Panc1 (cell line): ENCODE data around the gene SMC4. TPM values are rescaled to one million over a fixed set of nuclear protein-coding genes. Genes with fewer than 3 reads are reported as not detected.

Experiments used
- ATAC-seq: fragments of 200-7000 bp; cut with Tn5 transposase; 2 replicates; pipeline ENCODE4 v1.9.1; 2020; ENCODE audit warnings: mild to moderate bottlenecking, moderate library complexity
- BruUV-seq: library from RNA; stranded (reverse); fragments of 400-500 nt; replicated peaks from 2 replicates; lab custom pipeline; 2021; lab: Mats Ljungman, UMichigan
- CTCF ChIA-PET: fragments of 300-600 bp; sonication (Branson Sonifier 250); formaldehyde crosslinking; loops from one replicate; lab custom pipeline; 2022; ENCODE audit warnings: antibody characterized with exemption; lab: Charles Lee
- POLR2A ChIA-PET: fragments of 300-600 bp; sonication (Branson Sonifier 250); formaldehyde crosslinking; loops from one replicate; lab custom pipeline; 2022; ENCODE audit warnings: antibody characterized with exemption; lab: Charles Lee
- DNase-seq: peaks from one replicate; pipeline ENCODE4 v3.0.0-alpha.2; 2010; ENCODE audit warnings: low read depth, low spot score
- H3K27ac ChIP-seq: 2 replicates; pipeline ENCODE4 v1.5.1; 2011; ENCODE audit warnings: mild to moderate bottlenecking, low read length, inconsistent platforms
- H3K27me3 ChIP-seq: fragments of 200-500 bp; sonication (Bioruptor generic); 2 replicates; pipeline ENCODE4 v1.6.0; 2014; ENCODE audit warnings: low read length, inconsistent platforms; ENCODE audit not compliant: control insufficient read depth, insufficient read depth
- H3K36me3 ChIP-seq: fragments of 200-500 bp; sonication (Bioruptor generic); 2 replicates; pipeline ENCODE4 v1.5.1; 2014; ENCODE audit warnings: inconsistent platforms, mild to moderate bottlenecking, low read length, moderate library complexity; ENCODE audit not compliant: control insufficient read depth, insufficient read depth
- H3K4me1 ChIP-seq: 2 replicates; pipeline ENCODE4 v1.5.1; 2011; ENCODE audit warnings: inconsistent platforms, mild to moderate bottlenecking, low read length, moderate library complexity; ENCODE audit not compliant: control insufficient read depth, insufficient read depth
- H3K4me3 ChIP-seq, 2 experiments: 2 replicates each; pipeline ENCODE4 v1.5.1; 2011 to 2012; ENCODE audit warnings: low read depth in 2 of 2, low read length in 2 of 2, mild to moderate bottlenecking in 2 of 2, inconsistent platforms in 1 of 2, moderate library complexity in 1 of 2
- H3K9me3 ChIP-seq: fragments of 200-500 bp; sonication (Bioruptor generic); 2 replicates; pipeline ENCODE4 v1.5.1; 2014; ENCODE audit warnings: low read depth, mild to moderate bottlenecking, inconsistent platforms, low read length, moderate library complexity; ENCODE audit not compliant: control insufficient read depth, insufficient read depth
- POLR2AphosphoS5 ChIP-seq: IDR thresholded peaks from 2 replicates; pipeline ENCODE4 v1.6.1; 2012; ENCODE audit warnings: mild to moderate bottlenecking, low read depth, low read length, moderate library complexity
- SIN3A ChIP-seq: IDR thresholded peaks from 2 replicates; pipeline ENCODE4 v1.6.1; 2012; ENCODE audit warnings: low read depth, mild to moderate bottlenecking, low read length, moderate library complexity, borderline replicate concordance; ENCODE audit not compliant: insufficient read depth
- TCF7L2 ChIP-seq: IDR thresholded peaks from 2 replicates; pipeline ENCODE4 v1.6.1; 2011; ENCODE audit warnings: mild to moderate bottlenecking, low read depth, low read length, inconsistent platforms
- in situ Hi-C: cut with HindIII; loops from 2 replicates; pipeline ENCODE4 v1.10.0; 2016; ENCODE audit warnings: low sequenced_read_pairs, low pct_unique_long_range_greater_than_20kb
- intact Hi-C: fragments of 100-400 bp; cut with micrococcal nuclease; formaldehyde crosslinking; loops from one replicate; pipeline ENCODE4 v1.10.0; 2022; ENCODE audit not compliant: unreplicated experiment
- total RNA-seq: library from RNA; stranded (reverse); gene quantifications from one replicate; pipeline ENCODE4 v1.2.1, GENCODE V29; 2021; ENCODE audit not compliant: unreplicated experiment
- TF ChIP-seq, protein P1 (sequence below), 2 experiments: IDR thresholded peaks; 2 replicates each; pipeline ENCODE4 v1.6.1; 2011 to 2012; ENCODE audit warnings: low read depth in 2 of 2, control low read depth in 1 of 2, low read length in 1 of 2, mild to moderate bottlenecking in 1 of 2, moderate library complexity in 1 of 2; ENCODE audit not compliant: insufficient read depth in 1 of 2
- TF ChIP-seq, protein P2 (sequence below): fragments of 450-650 bp; IDR thresholded peaks from 2 replicates; pipeline ENCODE4 v1.5.1; 2017; ENCODE audit warnings: mild to moderate bottlenecking

The SMC4 gene
- total RNA-seq, 1 experiment from 2014 or later, result 160 TPM

DNA sequence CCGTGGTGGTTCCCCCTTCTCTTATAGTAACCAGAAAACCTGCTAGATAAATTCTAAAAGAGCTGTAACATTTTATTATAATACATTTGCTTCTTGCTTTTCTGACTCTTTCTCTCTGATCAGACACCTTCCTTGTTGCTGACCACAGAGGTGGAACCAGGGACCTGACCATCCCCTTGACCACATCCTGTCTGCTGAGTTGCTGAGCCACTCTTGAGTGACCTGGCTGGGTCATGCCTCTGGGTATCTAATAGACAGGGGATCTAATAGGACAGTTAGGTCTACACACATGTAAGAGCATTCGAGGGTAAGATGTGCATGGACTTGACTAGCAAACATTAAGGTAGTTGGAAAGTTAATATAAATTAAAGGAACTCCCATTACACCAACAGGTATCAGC is 72.9 kb downstream of the SMC4 start:
- TF ChIP-seq TCF7L2 (no peak), SIN3A (no peak), POLR2AphosphoS5 (no peak)
- TF ChIP-seq, protein P1, sequence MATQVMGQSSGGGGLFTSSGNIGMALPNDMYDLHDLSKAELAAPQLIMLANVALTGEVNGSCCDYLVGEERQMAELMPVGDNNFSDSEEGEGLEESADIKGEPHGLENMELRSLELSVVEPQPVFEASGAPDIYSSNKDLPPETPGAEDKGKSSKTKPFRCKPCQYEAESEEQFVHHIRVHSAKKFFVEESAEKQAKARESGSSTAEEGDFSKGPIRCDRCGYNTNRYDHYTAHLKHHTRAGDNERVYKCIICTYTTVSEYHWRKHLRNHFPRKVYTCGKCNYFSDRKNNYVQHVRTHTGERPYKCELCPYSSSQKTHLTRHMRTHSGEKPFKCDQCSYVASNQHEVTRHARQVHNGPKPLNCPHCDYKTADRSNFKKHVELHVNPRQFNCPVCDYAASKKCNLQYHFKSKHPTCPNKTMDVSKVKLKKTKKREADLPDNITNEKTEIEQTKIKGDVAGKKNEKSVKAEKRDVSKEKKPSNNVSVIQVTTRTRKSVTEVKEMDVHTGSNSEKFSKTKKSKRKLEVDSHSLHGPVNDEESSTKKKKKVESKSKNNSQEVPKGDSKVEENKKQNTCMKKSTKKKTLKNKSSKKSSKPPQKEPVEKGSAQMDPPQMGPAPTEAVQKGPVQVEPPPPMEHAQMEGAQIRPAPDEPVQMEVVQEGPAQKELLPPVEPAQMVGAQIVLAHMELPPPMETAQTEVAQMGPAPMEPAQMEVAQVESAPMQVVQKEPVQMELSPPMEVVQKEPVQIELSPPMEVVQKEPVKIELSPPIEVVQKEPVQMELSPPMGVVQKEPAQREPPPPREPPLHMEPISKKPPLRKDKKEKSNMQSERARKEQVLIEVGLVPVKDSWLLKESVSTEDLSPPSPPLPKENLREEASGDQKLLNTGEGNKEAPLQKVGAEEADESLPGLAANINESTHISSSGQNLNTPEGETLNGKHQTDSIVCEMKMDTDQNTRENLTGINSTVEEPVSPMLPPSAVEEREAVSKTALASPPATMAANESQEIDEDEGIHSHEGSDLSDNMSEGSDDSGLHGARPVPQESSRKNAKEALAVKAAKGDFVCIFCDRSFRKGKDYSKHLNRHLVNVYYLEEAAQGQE (IDR thresholded peaks at IDR 0.05; ENCODE audit: insufficient read depth in 1 of 2, low read depth in 2 of 2, low read length in 1 of 2), result no peak
- TF ChIP-seq, protein P2, sequence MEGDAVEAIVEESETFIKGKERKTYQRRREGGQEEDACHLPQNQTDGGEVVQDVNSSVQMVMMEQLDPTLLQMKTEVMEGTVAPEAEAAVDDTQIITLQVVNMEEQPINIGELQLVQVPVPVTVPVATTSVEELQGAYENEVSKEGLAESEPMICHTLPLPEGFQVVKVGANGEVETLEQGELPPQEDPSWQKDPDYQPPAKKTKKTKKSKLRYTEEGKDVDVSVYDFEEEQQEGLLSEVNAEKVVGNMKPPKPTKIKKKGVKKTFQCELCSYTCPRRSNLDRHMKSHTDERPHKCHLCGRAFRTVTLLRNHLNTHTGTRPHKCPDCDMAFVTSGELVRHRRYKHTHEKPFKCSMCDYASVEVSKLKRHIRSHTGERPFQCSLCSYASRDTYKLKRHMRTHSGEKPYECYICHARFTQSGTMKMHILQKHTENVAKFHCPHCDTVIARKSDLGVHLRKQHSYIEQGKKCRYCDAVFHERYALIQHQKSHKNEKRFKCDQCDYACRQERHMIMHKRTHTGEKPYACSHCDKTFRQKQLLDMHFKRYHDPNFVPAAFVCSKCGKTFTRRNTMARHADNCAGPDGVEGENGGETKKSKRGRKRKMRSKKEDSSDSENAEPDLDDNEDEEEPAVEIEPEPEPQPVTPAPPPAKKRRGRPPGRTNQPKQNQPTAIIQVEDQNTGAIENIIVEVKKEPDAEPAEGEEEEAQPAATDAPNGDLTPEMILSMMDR, result no peak
- in situ Hi-C loops (no loop called here), intact Hi-C loops (no loop called here)
- no peaks in the 10 kb centered on the region for H3K4me1 ChIP-seq
- no peaks in the 10 kb centered on the region for H3K36me3 ChIP-seq
- H3K27ac ChIP-seq, result no peak overlapping the region
- H3K27me3 ChIP-seq, result no peaks in the 10 kb centered on the region; the same call in 1 of the 2 replicates
- ChIA-PET CTCF (no interaction called here), POLR2A (interaction anchor here (0.6 kb wide), 1 partner anchor 24 kb away, joined by 4 read pairs; no protein-coding TSS in a partner anchor)
- DNase-seq (no peak), ATAC-seq (no peak)
- no peak overlapping the region for H3K4me3 ChIP-seq
- BruUV-seq, result no TSS peak
- no peaks in the 10 kb centered on the region for H3K9me3 ChIP-seq

DNA sequence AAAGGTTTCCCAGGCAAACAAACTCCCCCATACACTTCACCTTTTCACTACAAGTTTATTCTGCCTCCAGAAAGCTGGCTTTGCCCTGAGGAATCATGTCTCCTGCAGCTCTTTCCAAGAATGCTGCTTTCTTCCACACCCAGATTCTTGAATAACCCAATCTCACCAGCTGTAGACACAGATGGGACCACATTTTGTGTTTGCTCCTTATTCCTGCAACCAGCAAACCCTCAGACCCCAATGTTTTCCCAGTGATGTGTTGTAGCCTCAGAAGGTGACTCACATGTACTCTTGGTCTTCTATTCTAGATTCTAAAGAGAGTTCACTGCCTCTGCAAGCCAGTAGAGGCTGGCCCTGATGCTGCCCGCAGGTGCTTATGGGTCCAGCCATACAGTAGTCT is 73.8 kb downstream of the SMC4 start:
- in situ Hi-C loops, result no loop called here
- BruUV-seq, result no TSS peak
- TF ChIP-seq SIN3A (no peak), TCF7L2 (no peak), POLR2AphosphoS5 (no peak)
- TF ChIP-seq, protein P2, result no peak
- TF ChIP-seq, protein P1 (IDR thresholded peaks at IDR 0.05; ENCODE audit: insufficient read depth in 1 of 2, low read depth in 2 of 2, low read length in 1 of 2), result no peak
- Histone ChIP-seq H3K4me3 (no peak overlapping the region), H3K27ac (no peak overlapping the region), H3K9me3 (no peaks in the 10 kb centered on the region), H3K27me3 (no peaks in the 10 kb centered on the region; the same call in 1 of the 2 replicates), H3K4me1 (no peaks in the 10 kb centered on the region), H3K36me3 (no peaks in the 10 kb centered on the region)
- DNase-seq (no peak), ATAC-seq (no peak)
- ChIA-PET CTCF (no interaction called here), POLR2A (no interaction called here)
- intact Hi-C loops, result no loop called here
